Smooth muscle cell (in vitro differentiated cells): ENCODE data around the gene OXT. TPM values are rescaled to one million over a fixed set of nuclear protein-coding genes. Genes with fewer than 3 reads are reported as not detected.

Source experiments
- DNase-seq: peaks from one replicate; lab custom pipeline; 2025; ENCODE audit not compliant: unreplicated experiment; lab: John Stamatoyannopoulos, UW
- H2AFZ ChIP-seq: fragments of 200-600 bp; sonication (generic); 2 replicates; pipeline ENCODE4 v1.6.0; 2016; ENCODE audit warnings: antibody characterized with exemption, low read depth, mild to moderate bottlenecking
- H3F3A ChIP-seq: fragments of 200-600 bp; sonication (generic); 2 replicates; pipeline ENCODE4 v1.6.0; 2017; ENCODE audit warnings: antibody characterized with exemption, low read depth
- H3K27ac ChIP-seq: fragments of 200-600 bp; sonication (generic); 2 replicates; pipeline ENCODE4 v1.5.1; 2016; ENCODE audit warnings: low read depth, mild to moderate bottlenecking
- H3K27me3 ChIP-seq: fragments of 200-600 bp; sonication (generic); 2 replicates; pipeline ENCODE4 v1.6.1; 2016; ENCODE audit warnings: low read depth, mild to moderate bottlenecking
- H3K36me3 ChIP-seq: fragments of 200-600 bp; sonication (generic); 2 replicates; pipeline ENCODE4 v1.5.1; 2016; ENCODE audit warnings: low read depth
- H3K4me1 ChIP-seq: fragments of 200-600 bp; sonication (generic); 2 replicates; pipeline ENCODE4 v1.5.1; 2016; ENCODE audit warnings: low read depth
- H3K4me2 ChIP-seq: fragments of 200-600 bp; sonication (generic); 2 replicates; pipeline ENCODE4 v1.6.0; 2016; ENCODE audit warnings: mild to moderate bottlenecking
- H3K4me3 ChIP-seq: fragments of 200-600 bp; sonication (generic); 2 replicates; pipeline ENCODE4 v1.5.1; 2016; ENCODE audit warnings: mild to moderate bottlenecking
- H3K79me2 ChIP-seq: fragments of 200-600 bp; sonication (generic); 2 replicates; pipeline ENCODE4 v1.6.0; 2016; ENCODE audit warnings: low read depth, mild to moderate bottlenecking
- H3K9ac ChIP-seq: fragments of 200-600 bp; sonication (generic); 2 replicates; pipeline ENCODE4 v1.6.0; 2016; ENCODE audit warnings: low read depth
- H3K9me3 ChIP-seq: fragments of 200-600 bp; sonication (generic); replicated peaks from 2 replicates; pipeline ENCODE4 v1.5.1; 2016; ENCODE audit warnings: low read depth
- H4K20me1 ChIP-seq: fragments of 200-600 bp; sonication (generic); 2 replicates; pipeline ENCODE4 v1.6.0; 2016; ENCODE audit warnings: low read depth
- WGBS: methylation state at CpG from one replicate; pipeline ENCODE4 v1.1.7; 2016; ENCODE audit warnings: low lambda C conversion rate; 5-methylcytosine and 5-hydroxymethylcytosine counted together
- polyA plus RNA-seq: library from polyadenylated mRNA; unstranded; fragments of >200 nt; fragmentation: Nextera tagmentation; extraction: Ambion mirVana; gene quantifications from 2 replicates; pipeline ENCODE4 v1.2.1, GENCODE V29; 2016
- total RNA-seq: library from RNA; depleted of rRNA; stranded (reverse); fragments of >200 nt; gene quantifications from 2 replicates; pipeline ENCODE4 v1.2.3, GENCODE V29; 2014
- TF ChIP-seq, protein P1 (sequence below): fragments of 200-600 bp; sonication (generic); IDR thresholded peaks from 2 replicates; pipeline ENCODE4 v1.5.1; 2017; ENCODE audit warnings: borderline replicate concordance, mild to moderate bottlenecking, antibody characterized with exemption; ENCODE audit not compliant: insufficient read depth, poor library complexity, severe bottlenecking

The OXT gene
- total and polyA plus RNA-seq, 2 experiments from 2014 or later: 2.8 TPM; not detected in 1

DNA sequence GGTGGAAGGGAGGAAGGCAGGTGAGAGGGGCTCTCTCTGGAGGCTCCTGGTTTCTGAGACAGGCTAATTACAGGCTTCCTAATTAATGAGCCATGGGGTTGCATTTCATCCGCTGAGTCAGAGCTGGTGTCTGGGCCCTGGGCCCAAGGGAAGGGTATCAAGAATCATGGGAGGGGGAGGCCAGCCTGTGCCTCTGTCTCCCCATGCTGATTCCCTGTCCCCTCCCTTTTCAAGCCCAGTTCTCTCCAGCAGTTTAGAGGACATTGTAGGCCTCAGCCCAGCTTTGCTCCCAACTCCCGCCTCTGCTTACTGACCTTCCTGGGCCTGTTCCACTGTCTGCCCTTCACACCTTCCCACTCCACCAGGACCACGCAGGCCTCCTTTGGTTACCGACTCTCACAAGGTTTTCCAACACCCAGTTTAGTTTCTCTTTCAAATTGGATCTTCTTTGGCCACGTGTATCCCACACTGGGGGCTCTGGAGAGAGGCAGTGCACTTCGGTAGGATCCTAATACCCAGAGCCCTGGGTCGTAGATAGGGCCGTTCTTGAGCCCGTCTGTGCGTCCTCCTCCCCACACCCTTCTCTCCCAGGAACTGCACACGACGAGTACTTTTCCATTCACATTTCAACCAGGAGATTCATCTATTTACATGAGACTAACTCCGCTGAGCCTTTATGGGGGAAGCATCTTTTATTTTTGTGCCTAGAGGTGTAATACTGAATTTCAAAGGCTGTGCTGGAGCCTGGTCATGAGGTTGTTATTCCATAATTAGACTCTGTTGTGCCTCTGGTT, 31.4 kb downstream of the OXT start:
- Histone ChIP-seq H3K27ac (no peak overlapping the region), H3K79me2 (no peaks in the 10 kb centered on the region), H3K4me1 (no peaks in the 10 kb centered on the region), H3K27me3 (no peaks in the 10 kb centered on the region), H3K4me3 (no peak overlapping the region), H2AFZ (no peak overlapping the region), H3K9me3 (no peaks in the 10 kb centered on the region), H3K9ac (no peak overlapping the region), H3F3A (no peaks in the 10 kb centered on the region), H4K20me1 (no peaks in the 10 kb centered on the region), H3K4me2 (no peak overlapping the region), H3K36me3 (no peaks in the 10 kb centered on the region)
- 90% methylated on average over 13 of the region's 13 CpGs for WGBS
- DNase-seq: no peak
- TF ChIP-seq, protein P1, sequence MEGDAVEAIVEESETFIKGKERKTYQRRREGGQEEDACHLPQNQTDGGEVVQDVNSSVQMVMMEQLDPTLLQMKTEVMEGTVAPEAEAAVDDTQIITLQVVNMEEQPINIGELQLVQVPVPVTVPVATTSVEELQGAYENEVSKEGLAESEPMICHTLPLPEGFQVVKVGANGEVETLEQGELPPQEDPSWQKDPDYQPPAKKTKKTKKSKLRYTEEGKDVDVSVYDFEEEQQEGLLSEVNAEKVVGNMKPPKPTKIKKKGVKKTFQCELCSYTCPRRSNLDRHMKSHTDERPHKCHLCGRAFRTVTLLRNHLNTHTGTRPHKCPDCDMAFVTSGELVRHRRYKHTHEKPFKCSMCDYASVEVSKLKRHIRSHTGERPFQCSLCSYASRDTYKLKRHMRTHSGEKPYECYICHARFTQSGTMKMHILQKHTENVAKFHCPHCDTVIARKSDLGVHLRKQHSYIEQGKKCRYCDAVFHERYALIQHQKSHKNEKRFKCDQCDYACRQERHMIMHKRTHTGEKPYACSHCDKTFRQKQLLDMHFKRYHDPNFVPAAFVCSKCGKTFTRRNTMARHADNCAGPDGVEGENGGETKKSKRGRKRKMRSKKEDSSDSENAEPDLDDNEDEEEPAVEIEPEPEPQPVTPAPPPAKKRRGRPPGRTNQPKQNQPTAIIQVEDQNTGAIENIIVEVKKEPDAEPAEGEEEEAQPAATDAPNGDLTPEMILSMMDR: no peak

DNA sequence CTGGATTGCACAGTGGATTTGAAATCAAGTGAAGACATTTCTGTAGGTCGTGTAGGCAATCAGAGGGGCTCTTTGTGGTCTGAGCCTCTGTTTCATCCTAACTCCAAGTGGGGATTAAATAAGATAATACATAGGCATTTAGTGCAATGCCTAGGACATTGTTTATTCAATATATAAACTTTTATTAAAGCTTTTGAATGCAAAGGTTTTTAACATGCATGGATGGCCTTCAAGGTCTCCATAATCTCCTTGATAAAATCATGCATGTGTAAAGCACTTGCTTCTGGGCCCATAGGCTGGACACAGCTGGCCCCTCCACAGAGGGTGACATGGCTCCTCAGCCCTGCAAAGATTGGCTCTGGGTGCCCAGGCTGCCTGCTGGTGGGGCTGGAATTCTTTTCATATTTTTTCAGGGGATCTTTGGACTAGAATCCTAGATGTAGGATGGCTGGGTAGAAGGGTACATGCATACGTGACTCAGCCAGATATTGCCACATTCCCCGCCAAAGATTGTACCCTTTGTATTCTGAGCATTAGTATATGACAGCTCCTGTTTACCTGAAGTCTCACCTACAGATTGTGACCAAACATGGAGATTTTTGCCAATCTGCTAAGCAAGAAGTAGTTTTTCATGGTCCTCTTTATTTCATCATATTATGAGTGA, 32.1 kb downstream of the OXT start:
- 65% methylated on average over 3 of the region's 3 CpGs for WGBS
- H2AFZ ChIP-seq: no peak overlapping the region
- H3F3A ChIP-seq: no peaks in the 10 kb centered on the region
- no peaks in the 10 kb centered on the region for H3K36me3 ChIP-seq
- H3K4me1 ChIP-seq: no peaks in the 10 kb centered on the region
- no peak overlapping the region for H3K4me2 ChIP-seq
- DNase-seq: no peak
- no peaks in the 10 kb centered on the region for H3K79me2 ChIP-seq
- H3K27me3 ChIP-seq: no peaks in the 10 kb centered on the region
- no peaks in the 10 kb centered on the region for H4K20me1 ChIP-seq
- no peak overlapping the region for H3K27ac ChIP-seq
- TF ChIP-seq, protein P1: no peak
- H3K9me3 ChIP-seq: no peaks in the 10 kb centered on the region
- no peak overlapping the region for H3K9ac ChIP-seq
- H3K4me3 ChIP-seq: no peak overlapping the region

DNA sequence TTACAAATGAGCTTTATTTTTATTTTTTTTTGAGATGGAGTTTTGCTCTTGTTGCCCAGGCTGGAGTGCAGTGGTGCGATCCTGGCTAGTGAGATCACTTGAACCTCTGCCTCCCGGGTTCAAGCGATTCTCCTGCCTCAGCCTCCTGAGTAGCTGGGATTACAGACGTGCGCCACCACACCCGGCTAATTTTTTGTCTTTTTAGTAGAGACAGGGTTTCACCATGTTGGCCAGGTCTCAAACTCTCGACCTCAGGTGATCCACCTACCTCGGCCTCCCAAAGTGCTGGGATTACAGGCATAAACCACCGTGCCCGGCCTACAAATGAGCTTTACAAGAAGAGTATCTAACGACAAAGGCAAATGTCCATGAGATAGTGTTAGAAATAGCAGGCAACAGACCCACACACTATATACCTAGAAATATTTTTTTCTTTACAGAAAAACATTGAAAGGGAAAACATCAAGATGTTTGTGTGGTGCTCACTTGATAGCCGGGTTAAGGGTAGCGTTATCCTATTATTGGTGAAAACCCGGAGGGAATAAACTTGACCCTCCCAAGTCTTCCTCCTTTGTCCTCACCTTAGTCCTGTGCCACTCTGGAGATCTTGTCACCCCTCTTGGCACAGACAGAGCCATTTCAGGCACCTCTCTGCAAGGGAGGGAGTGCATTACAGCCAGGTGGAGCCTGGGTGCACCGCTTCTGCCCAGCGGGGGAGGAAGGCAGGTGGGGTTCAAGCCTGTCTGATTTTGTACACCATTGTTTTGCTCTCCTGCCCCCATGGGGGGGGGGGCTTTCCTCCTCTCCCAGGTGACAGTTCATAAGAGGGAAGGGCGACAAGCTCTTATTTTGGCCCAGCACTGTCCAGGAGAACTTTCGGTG, 34.1 kb downstream of the OXT start:
- H3K9ac ChIP-seq: no peak overlapping the region
- no peaks in the 10 kb centered on the region for H3K4me1 ChIP-seq
- H3K27ac ChIP-seq: no peak overlapping the region
- H3K79me2 ChIP-seq: no peaks in the 10 kb centered on the region
- no peaks in the 10 kb centered on the region for H3K27me3 ChIP-seq
- no peak for DNase-seq
- H3K9me3 ChIP-seq: no peaks in the 10 kb centered on the region
- H3F3A ChIP-seq: no peaks in the 10 kb centered on the region
- no peak overlapping the region for H2AFZ ChIP-seq
- H3K36me3 ChIP-seq: no peaks in the 10 kb centered on the region
- 97% methylated on average over 18 of the region's 18 CpGs for WGBS
- no peak overlapping the region for H3K4me3 ChIP-seq
- no peaks in the 10 kb centered on the region for H4K20me1 ChIP-seq
- H3K4me2 ChIP-seq: no peak overlapping the region
- TF ChIP-seq, protein P1: no peak
